ENCODE data around the gene CGNL1.

Gene CGNL1

GRCh38 chr15:57421551-57421950 lies 45.2 kb downstream of the CGNL1 start:
- H3K4me3 ChIP-seq (IDR thresholded peaks at IDR 0.05; ENCODE audit: insufficient read depth, low read depth, low read length): no peak overlapping the region
- no peaks in the 10 kb centered on the region for H3K36me3 ChIP-seq (ENCODE audit: insufficient read depth)
- no peaks in the 10 kb centered on the region for H3K4me1 ChIP-seq (ENCODE audit: low read depth, poor library complexity, severe bottlenecking)
- no peak overlapping the region for H3K27ac ChIP-seq
- no peaks in the 10 kb centered on the region for H4K20me1 ChIP-seq (ENCODE audit: insufficient read depth)
- H3K79me2 ChIP-seq (ENCODE audit: insufficient read depth, low read depth): no peaks in the 10 kb centered on the region
- H3K9ac ChIP-seq: no peak overlapping the region
- no peak for TF ChIP-seq CTCF (conservative IDR thresholded peaks at IDR 0.05; ENCODE audit: low read depth, low read length)
- H2AFZ ChIP-seq (ENCODE audit: low read depth): no peak overlapping the region
- H3K4me2 ChIP-seq: no peak overlapping the region
- H3K27me3 ChIP-seq (ENCODE audit: insufficient read depth, low read depth): no peaks in the 10 kb centered on the region

DNA sequence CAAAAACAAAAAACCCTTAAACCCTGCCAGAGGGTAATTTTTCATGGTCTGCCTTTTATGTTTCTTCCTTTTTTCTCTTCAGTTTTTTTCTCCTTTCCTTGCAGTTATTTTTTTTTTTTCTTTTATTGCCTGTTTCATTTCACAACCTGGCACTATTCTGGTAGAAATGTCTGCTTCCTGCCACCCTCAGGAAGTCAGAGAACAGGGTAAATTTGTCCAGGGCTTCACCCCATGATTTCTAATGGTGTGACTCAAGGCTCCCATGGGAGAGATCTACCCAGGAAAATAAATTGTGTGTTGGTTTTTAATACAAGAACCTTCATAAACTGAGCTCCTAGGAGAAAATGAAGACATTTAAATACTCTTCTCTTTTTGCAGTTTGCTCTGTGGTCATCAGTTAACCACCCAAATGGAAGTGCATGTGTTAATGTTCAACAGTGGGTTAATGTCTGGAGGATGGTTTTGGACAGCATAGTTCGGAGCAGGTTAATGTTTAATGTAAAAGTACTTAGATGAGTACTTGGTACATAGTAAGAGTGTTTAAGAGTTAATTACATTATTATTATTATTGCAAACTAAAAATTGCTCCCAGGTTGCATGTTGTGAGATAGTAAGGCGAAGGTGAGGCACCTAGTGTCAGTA lies 45.9 kb downstream of the CGNL1 start:
- Histone ChIP-seq H3K4me3 (IDR thresholded peaks at IDR 0.05; ENCODE audit: insufficient read depth, low read depth, low read length) (no peak overlapping the region), H2AFZ (ENCODE audit: low read depth) (no peak overlapping the region)

GRCh38 chr15:57423599-57424140 lies 47.4 kb downstream of the CGNL1 start:
- Histone ChIP-seq H2AFZ (ENCODE audit: low read depth) (no peak overlapping the region), H3K79me2 (ENCODE audit: insufficient read depth, low read depth) (no peaks in the 10 kb centered on the region), H3K4me2 (no peak overlapping the region), H3K27ac (no peak overlapping the region), H3K36me3 (ENCODE audit: insufficient read depth) (no peaks in the 10 kb centered on the region), H3K4me1 (ENCODE audit: low read depth, poor library complexity, severe bottlenecking) (no peaks in the 10 kb centered on the region), H3K9ac (no peak overlapping the region), H4K20me1 (ENCODE audit: insufficient read depth) (no peaks in the 10 kb centered on the region), H3K27me3 (ENCODE audit: insufficient read depth, low read depth) (no peaks in the 10 kb centered on the region), H3K4me3 (IDR thresholded peaks at IDR 0.05; ENCODE audit: insufficient read depth, low read depth, low read length) (no peak overlapping the region)
- TF ChIP-seq CTCF (conservative IDR thresholded peaks at IDR 0.05; ENCODE audit: low read depth, low read length): no peak

More for the DNA sequence above, 45.9 kb downstream of the CGNL1 start:
- Histone ChIP-seq H4K20me1 (ENCODE audit: insufficient read depth) (no peaks in the 10 kb centered on the region), H3K9ac (no peak overlapping the region), H3K27me3 (ENCODE audit: insufficient read depth, low read depth) (no peaks in the 10 kb centered on the region), H3K36me3 (ENCODE audit: insufficient read depth) (no peaks in the 10 kb centered on the region), H3K27ac (no peak overlapping the region), H3K4me2 (no peak overlapping the region), H3K79me2 (ENCODE audit: insufficient read depth, low read depth) (no peaks in the 10 kb centered on the region), H3K4me1 (ENCODE audit: low read depth, poor library complexity, severe bottlenecking) (no peaks in the 10 kb centered on the region)
- no peak for TF ChIP-seq CTCF (conservative IDR thresholded peaks at IDR 0.05; ENCODE audit: low read depth, low read length)

GRCh38 chr15:57424628-57425405 lies 48.5 kb downstream of the CGNL1 start:
- no peak overlapping the region for H3K9ac ChIP-seq
- no peaks in the 10 kb centered on the region for H3K36me3 ChIP-seq (ENCODE audit: insufficient read depth)
- H3K4me2 ChIP-seq: no peak overlapping the region
- H3K4me3 ChIP-seq (IDR thresholded peaks at IDR 0.05; ENCODE audit: insufficient read depth, low read depth, low read length): no peak overlapping the region
- no peak for TF ChIP-seq CTCF (conservative IDR thresholded peaks at IDR 0.05; ENCODE audit: low read depth, low read length)
- H3K27me3 ChIP-seq (ENCODE audit: insufficient read depth, low read depth): no peaks in the 10 kb centered on the region
- no peaks in the 10 kb centered on the region for H3K79me2 ChIP-seq (ENCODE audit: insufficient read depth, low read depth)
- no peak overlapping the region for H2AFZ ChIP-seq (ENCODE audit: low read depth)
- no peak overlapping the region for H3K27ac ChIP-seq
- no peaks in the 10 kb centered on the region for H3K4me1 ChIP-seq (ENCODE audit: low read depth, poor library complexity, severe bottlenecking)
- H4K20me1 ChIP-seq (ENCODE audit: insufficient read depth): no peaks in the 10 kb centered on the region

All from KMS-11 (cell line).